Middle frontal gyrus (tissue), 1 donor: ENCODE results near the gene YBX1.

Source experiments
- DNase-seq: peaks from one replicate; pipeline ENCODE4 v3.0.0-alpha.2; 2015; ENCODE audit warnings: low spot score; ENCODE audit errors: extremely low spot score

YBX1 gene

GRCh38 chr1:42734201-42735035 is 52.2 kb downstream of the YBX1 start:
- no peak for DNase-seq

- no peak for DNase-seq
These were observed 52.8 kb downstream of the YBX1 start for GRCh38 chr1:42735056-42735455.

- DNase-seq, result no peak
These were observed 53.4 kb downstream of the YBX1 start for GRCh38 chr1:42735477-42736105.

GRCh38 chr1:42736152-42736551 is 53.9 kb downstream of the YBX1 start:
- no peak for DNase-seq

- no peak for DNase-seq
These were observed 54.5 kb downstream of the YBX1 start for GRCh38 chr1:42736571-42737200.

- no peak for DNase-seq
These were observed 55.0 kb downstream of the YBX1 start for GRCh38 chr1:42737257-42737656.

- DNase-seq, result no peak
These were observed 55.9 kb downstream of the YBX1 start for GRCh38 chr1:42737986-42738677.

GRCh38 chr1:42738678-42739226 is 56.5 kb downstream of the YBX1 start:
- DNase-seq, result no peak

GRCh38 chr1:42739753-42740700 is 57.8 kb downstream of the YBX1 start, which contains the start of gene CLDN19:
Gene CLDN19, minus strand, starts transcription at chr1:42740236. Its CDS starts 173 bp downstream, at chr1:42740063.
- DNase-seq, result no peak

- no peak for DNase-seq
These were observed 58.8 kb downstream of the YBX1 start for GRCh38 chr1:42740851-42741580.

GRCh38 chr1:42741706-42742105 is 59.5 kb downstream of the YBX1 start:
- no peak for DNase-seq

- DNase-seq, result no peak
These were observed 59.9 kb downstream of the YBX1 start for GRCh38 chr1:42742141-42742540.

GRCh38 chr1:42742617-42743316 is 60.5 kb downstream of the YBX1 start:
- no peak for DNase-seq

- DNase-seq, result no peak
These were observed 61.3 kb downstream of the YBX1 start for GRCh38 chr1:42743317-42744147.

- DNase-seq, result no peak
These were observed 61.9 kb downstream of the YBX1 start for GRCh38 chr1:42744148-42744413.

GRCh38 chr1:42745851-42746250 is 63.6 kb downstream of the YBX1 start:
- no peak for DNase-seq

GRCh38 chr1:42746436-42747105 is 64.4 kb downstream of the YBX1 start:
- no peak for DNase-seq

- DNase-seq, result no peak
These were observed 64.9 kb downstream of the YBX1 start for GRCh38 chr1:42747125-42747524.
